Endodermal cell (in vitro differentiated cells): ENCODE results near the gene MFN1. TPM values are rescaled to one million over a fixed set of nuclear protein-coding genes. Genes with fewer than 3 reads are reported as not detected.

Experiments used
- DNase-seq: peaks from one replicate; pipeline ENCODE4 v3.0.0-alpha.2; 2017
- H3K27ac ChIP-seq: 2 replicates; pipeline ENCODE4 v1.5.1; 2013; ENCODE audit warnings: mild to moderate bottlenecking, low read depth, low read length, moderate library complexity
- H3K27me3 ChIP-seq: 2 replicates; pipeline ENCODE4 v1.6.1; 2013; ENCODE audit warnings: mild to moderate bottlenecking, low read length, moderate library complexity; ENCODE audit not compliant: insufficient read depth, control insufficient read depth, poor library complexity, severe bottlenecking
- H3K36me3 ChIP-seq: 2 replicates; pipeline ENCODE4 v1.7.0; 2013; ENCODE audit warnings: mild to moderate bottlenecking, low read length, moderate library complexity; ENCODE audit not compliant: control insufficient read depth, insufficient read depth
- H3K4me1 ChIP-seq: one replicate; pipeline ENCODE4 v1.7.0; 2013; ENCODE audit warnings: low read length; ENCODE audit not compliant: control insufficient read depth, insufficient read depth
- H3K4me3 ChIP-seq: 2 replicates; pipeline ENCODE4 v1.5.1; 2013; ENCODE audit warnings: mild to moderate bottlenecking, low read length, moderate library complexity
- H3K9ac ChIP-seq: 2 replicates; pipeline ENCODE4 v1.6.1; 2013; ENCODE audit warnings: mild to moderate bottlenecking, low read length, moderate library complexity; ENCODE audit not compliant: poor library complexity, severe bottlenecking; ENCODE audit errors: extremely low read depth
- H3K9me3 ChIP-seq: 2 replicates; pipeline ENCODE4 v1.6.1; 2013; ENCODE audit warnings: mild to moderate bottlenecking, low read length, moderate library complexity; ENCODE audit not compliant: control insufficient read depth
- H3K27ac Mint-ChIP-seq: 2 replicates; pipeline ENCODE4 v1.8.0; 2020; ENCODE audit warnings: mixed read lengths
- H3K27me3 Mint-ChIP-seq: 2 replicates; pipeline ENCODE4 v1.8.0; 2021; ENCODE audit warnings: mild to moderate bottlenecking, mixed read lengths; ENCODE audit not compliant: insufficient read depth
- H3K36me3 Mint-ChIP-seq: 2 replicates; pipeline ENCODE4 v1.8.0; 2020; ENCODE audit warnings: low read depth, mixed read lengths
- H3K4me1 Mint-ChIP-seq: 2 replicates; pipeline ENCODE4 v1.8.0; 2020; ENCODE audit warnings: mixed read lengths
- H3K4me3 Mint-ChIP-seq: 2 replicates; pipeline ENCODE4 v1.8.0; 2020; ENCODE audit warnings: mild to moderate bottlenecking, moderate library complexity, mixed read lengths
- H3K9me3 Mint-ChIP-seq: 2 replicates; pipeline ENCODE4 v1.8.0; 2020; ENCODE audit warnings: mild to moderate bottlenecking, mixed read lengths
- WGBS, 2 experiments: methylation state at CpG; one replicate each; pipeline versions ENCODE4 v1.1.5 to v1.1.7; 2013; ENCODE audit warnings: missing lambda C conversion rate in 2 of 2, mixed read lengths in 1 of 2; ENCODE audit not compliant: insufficient coverage in 1 of 2, insufficient read length in 1 of 2; 5-methylcytosine and 5-hydroxymethylcytosine counted together
- total RNA-seq, 2 donors: library from RNA; stranded (reverse); fragmentation: NEBNext Ultra II Directional in 1 of 2; extraction: Animal tissue kit (Norgen Biotek cat#: 25700) in 1 of 2; gene quantifications; 2 replicates in 1 of 2; 3 replicates in 1 of 2; pipeline ENCODE4 v1.2.1, GENCODE V29; 2021
- TF ChIP-seq, protein P1 (sequence below): fragments of 200-600 bp; sonication (generic); conservative IDR thresholded peaks from 2 replicates; pipeline ENCODE4 v1.5.0; 2021; ENCODE audit warnings: antibody characterized with exemption, mild to moderate bottlenecking

Gene MFN1
- total RNA-seq, 2 donors from 2014 or later, result 42.9 to 45.1 TPM

DNA sequence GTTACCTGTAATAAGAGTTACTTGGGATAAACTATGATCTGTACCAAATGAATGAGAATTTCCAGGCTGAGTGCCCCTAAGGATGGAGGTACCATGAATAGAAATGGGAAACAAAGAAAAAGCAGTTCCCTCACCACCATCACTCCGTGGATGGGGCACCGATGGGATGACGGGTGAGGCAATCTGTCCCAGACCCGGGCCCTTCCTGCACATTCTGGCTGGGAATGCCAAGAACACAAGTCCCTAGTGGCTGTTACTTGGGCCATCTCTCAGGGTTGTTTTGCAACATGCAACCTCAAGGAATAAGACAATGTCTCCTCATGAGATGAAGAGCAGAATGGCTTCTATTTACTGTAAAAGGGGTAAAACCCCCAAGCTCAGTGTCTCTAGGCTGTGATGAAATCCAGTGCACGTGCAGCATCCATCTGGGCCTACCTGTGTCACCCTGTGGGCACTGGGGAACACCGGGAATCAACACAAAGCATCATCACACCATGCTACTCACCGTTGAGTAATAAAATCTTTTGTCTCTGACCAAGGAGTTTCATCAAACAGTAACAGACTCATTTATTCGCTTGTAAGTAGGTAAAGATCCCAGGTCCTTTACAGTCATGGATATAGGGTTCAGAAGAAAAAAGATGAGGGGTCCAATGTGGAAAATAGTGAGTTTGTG, 81.5 kb downstream of the MFN1 start:
- no peaks in the 10 kb centered on the region for H3K27me3 Mint-ChIP-seq
- Histone ChIP-seq H3K27ac (no peak overlapping the region), H3K4me1 (no peaks in the 10 kb centered on the region), H3K9ac (no peak overlapping the region), H3K4me3 (no peak overlapping the region), H3K27me3 (no peaks in the 10 kb centered on the region), H3K36me3 (peaks cover 18% of the 10 kb centered on the region), H3K9me3 (peaks cover 15% of the 10 kb centered on the region)
- peaks cover 29% of the 10 kb centered on the region for H3K4me1 Mint-ChIP-seq
- no peak for DNase-seq
- TF ChIP-seq, protein P1, sequence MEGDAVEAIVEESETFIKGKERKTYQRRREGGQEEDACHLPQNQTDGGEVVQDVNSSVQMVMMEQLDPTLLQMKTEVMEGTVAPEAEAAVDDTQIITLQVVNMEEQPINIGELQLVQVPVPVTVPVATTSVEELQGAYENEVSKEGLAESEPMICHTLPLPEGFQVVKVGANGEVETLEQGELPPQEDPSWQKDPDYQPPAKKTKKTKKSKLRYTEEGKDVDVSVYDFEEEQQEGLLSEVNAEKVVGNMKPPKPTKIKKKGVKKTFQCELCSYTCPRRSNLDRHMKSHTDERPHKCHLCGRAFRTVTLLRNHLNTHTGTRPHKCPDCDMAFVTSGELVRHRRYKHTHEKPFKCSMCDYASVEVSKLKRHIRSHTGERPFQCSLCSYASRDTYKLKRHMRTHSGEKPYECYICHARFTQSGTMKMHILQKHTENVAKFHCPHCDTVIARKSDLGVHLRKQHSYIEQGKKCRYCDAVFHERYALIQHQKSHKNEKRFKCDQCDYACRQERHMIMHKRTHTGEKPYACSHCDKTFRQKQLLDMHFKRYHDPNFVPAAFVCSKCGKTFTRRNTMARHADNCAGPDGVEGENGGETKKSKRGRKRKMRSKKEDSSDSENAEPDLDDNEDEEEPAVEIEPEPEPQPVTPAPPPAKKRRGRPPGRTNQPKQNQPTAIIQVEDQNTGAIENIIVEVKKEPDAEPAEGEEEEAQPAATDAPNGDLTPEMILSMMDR, result no peak
- no peaks in the 10 kb centered on the region for H3K9me3 Mint-ChIP-seq
- no peak overlapping the region for H3K4me3 Mint-ChIP-seq
- H3K36me3 Mint-ChIP-seq, result peaks cover 13% of the 10 kb centered on the region
- WGBS, 2 experiments, result 95 to 100% methylated on average over 5 to 8 of the region's 8 CpGs
- no peak overlapping the region for H3K27ac Mint-ChIP-seq

DNA sequence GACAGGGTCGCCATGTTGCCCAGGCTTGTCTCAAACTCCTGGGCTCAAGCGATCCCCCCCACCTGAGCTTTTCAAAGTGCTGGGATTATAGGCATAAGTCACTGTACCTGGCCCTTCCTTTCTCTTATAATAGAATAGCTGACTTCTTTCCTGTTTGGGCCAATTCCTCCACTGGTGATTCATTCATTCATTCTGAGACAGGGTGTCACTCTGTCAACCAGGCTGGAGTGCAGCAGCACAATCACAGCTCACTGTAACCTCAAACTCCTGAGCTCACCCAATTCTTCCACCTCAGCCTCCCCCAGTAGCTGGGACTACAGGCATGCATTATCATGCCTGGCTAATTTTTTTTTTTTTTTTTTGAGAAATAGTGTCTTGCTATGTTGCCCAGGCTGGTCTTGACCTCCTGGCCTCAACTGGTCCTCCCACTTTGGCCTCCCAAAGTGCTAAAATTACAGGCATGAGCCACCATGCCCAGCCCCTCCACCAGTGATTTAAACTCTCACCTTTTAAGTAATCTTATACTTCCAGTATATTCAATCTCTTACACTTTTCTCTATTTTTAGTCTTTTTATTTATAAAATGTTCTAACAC, 82.9 kb downstream of the MFN1 start:
- Histone ChIP-seq H3K27ac (no peak overlapping the region), H3K4me1 (no peaks in the 10 kb centered on the region), H3K36me3 (peaks cover 7% of the 10 kb centered on the region), H3K9ac (no peak overlapping the region), H3K9me3 (peaks cover 10% of the 10 kb centered on the region), H3K27me3 (no peaks in the 10 kb centered on the region), H3K4me3 (no peak overlapping the region)
- H3K36me3 Mint-ChIP-seq, result no peaks in the 10 kb centered on the region
- DNase-seq, result no peak
- no peak overlapping the region for H3K27ac Mint-ChIP-seq
- no peaks in the 10 kb centered on the region for H3K9me3 Mint-ChIP-seq
- TF ChIP-seq, protein P1, result no peak
- H3K4me1 Mint-ChIP-seq, result peaks cover 35% of the 10 kb centered on the region
- WGBS, 2 experiments, result 91 to 92% methylated on average over 2 of the region's 2 CpGs
- no peak overlapping the region for H3K4me3 Mint-ChIP-seq
- no peaks in the 10 kb centered on the region for H3K27me3 Mint-ChIP-seq

DNA sequence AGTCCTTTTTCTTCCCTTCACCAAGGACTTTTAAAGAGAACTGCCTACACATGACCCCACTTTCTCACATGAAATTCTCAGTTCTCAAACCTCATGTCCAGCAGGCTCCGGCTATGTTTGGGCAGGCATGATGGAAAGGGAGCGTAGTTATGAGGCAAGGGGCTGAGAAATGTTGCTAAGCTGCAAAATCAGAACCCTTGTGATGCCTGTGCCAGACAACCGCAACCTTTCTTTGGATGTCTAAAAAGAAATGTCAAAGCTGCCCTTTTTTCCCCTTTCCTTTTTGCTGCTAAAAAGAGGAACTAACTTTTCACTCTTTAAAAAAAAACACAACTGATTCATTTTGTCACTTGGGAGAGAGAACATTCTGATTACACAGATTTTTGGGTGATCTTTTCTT, 84.5 kb downstream of the MFN1 start:
- no peaks in the 10 kb centered on the region for H3K27me3 Mint-ChIP-seq
- no peak overlapping the region for H3K4me3 Mint-ChIP-seq
- Histone ChIP-seq H3K27ac (no peak overlapping the region), H3K36me3 (no peaks in the 10 kb centered on the region), H3K27me3 (no peaks in the 10 kb centered on the region), H3K4me1 (no peaks in the 10 kb centered on the region), H3K4me3 (no peak overlapping the region), H3K9me3 (no peaks in the 10 kb centered on the region), H3K9ac (no peak overlapping the region)
- no peak for DNase-seq
- no peak overlapping the region for H3K27ac Mint-ChIP-seq
- WGBS, 2 experiments, result 85 to 93% methylated on average over 2 to 3 of the region's 3 CpGs
- peaks cover 35% of the 10 kb centered on the region for H3K4me1 Mint-ChIP-seq
- TF ChIP-seq, protein P1, result no peak
- H3K9me3 Mint-ChIP-seq, result no peaks in the 10 kb centered on the region
- H3K36me3 Mint-ChIP-seq, result no peaks in the 10 kb centered on the region
